ENCODE results near the gene CD27.
A peak's percentile ranks its signal among the peaks of the same experiment; 100 is the strongest.
"Not testable (repeated sequence)": the region's sequence is repeated elsewhere in the genome, so short reads cannot be mapped to it uniquely, and the experiment has no call there.

The CD27 gene

DNA sequence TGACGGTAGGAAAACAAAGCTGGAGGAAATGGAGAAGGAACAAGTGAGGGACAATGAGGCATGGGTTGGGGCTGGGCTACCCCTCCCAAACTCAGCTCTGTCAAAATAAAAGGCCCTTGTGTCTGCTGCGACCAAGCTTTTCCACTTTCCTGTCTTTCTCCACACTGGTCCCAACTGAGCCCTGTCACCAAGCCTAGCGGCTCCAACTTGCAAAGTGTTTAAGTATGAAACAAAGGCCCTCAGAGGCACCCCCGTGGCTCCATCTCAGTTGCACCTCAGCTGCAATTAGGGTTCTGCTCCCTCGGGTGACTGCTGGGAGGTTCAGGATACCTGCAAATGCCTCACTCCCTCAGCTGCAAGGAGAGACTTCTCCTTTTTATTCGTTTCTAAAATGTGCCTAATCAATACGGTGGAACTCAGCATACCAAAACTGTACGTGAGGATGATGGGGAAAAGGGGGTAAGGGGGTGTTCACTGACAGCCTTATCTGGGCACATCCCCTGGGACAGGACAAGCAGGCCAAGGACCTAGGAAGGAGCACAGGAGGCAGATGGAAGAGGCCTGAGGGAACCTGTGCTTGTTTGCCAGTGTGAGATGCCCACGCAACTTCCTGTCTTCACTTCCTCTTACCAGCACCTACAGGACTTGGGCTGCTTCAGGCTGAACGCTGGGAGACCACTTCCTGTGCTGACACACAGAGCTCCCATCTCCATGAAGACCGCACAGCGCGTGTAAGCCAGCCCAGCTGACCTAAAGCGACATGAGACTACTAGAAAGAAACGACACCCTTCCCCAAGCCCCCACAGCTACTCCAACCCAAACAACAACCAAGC lies 16.9 kb downstream of the CD27 start:
- no peak for DNase-seq (ENCODE audit: low spot score)

DNA sequence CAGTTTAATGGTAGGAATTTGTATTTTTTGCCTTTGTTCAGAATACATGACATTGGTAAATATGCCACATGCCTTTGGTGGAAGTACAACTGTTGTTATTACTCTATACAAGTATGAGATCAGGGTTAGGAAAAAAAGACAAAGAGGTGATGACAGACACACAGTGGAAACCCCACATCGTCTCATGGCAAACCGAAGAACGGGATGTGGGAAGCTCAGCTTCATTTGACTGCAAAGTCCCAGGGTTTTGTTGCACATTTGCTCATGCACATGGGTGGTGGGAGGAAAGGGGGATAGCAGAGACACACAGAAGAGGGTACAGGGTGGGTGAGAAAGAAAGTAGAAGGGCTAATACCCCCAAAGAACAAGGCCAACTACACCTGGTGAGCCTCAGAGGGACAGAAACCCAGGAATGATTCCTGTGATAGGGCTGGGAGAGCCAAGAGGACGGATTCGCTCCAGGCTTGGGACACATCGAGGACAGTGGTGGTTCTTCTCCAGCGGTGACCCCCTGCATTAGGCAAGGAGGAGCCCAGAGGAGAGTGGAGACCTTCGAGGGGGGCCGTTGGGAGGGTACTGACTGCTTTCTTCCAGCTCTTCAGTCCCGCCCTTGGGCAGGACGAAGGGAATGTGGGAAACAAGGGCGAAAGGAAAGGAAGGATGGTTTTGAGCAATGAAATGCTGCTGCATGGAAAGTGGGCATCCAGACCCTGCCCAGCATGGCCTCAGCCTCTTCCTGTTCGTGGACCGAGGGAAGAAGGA lies 17.7 kb downstream of the CD27 start:
- no peak for DNase-seq (ENCODE audit: low spot score)

- no peak for DNase-seq (ENCODE audit: low spot score)
Measured at GRCh38 chr12:6463216-6463615, 18.5 kb downstream of the CD27 start.

DNA sequence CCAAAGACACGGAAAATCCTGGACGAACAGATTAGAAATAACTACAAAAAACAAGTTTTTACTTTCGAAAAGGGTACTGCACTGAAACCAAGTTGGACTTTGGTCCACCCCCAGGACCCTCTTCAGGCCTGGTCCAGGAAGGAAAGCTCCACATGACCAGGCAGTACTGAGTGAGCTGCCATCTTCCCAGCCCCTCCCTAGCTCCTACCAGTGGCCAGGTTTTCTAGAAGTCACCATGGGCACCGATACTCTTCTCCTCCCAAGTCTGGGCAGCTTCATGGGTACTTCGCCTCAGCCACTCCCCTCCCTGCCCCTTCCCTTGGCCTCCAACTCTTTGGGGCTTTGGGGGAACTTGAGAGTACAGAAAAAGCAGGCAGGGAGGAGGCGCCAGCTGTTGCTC lies 19.1 kb downstream of the CD27 start:
- no peak for DNase-seq (ENCODE audit: low spot score)

DNA sequence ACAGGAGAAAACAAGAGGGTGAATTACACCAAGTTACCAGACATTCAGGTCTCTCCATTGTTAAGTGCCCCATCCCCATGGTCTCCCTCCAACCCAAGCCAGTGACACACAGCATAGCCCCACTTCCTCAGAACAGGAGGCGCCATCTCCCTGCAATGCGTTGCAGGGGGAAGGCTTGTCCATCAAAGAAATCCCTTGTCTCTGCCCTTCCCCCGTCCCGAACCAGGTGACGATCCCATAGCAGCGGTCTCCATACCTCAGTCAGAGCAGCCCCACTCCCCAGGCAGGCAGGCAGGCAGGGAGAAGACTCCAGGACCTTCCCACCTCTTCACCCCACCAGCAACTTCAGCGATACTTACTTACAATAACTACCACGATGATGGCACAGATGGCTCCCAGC lies 19.8 kb downstream of the CD27 start:
- no peak for DNase-seq (ENCODE audit: low spot score)

DNA sequence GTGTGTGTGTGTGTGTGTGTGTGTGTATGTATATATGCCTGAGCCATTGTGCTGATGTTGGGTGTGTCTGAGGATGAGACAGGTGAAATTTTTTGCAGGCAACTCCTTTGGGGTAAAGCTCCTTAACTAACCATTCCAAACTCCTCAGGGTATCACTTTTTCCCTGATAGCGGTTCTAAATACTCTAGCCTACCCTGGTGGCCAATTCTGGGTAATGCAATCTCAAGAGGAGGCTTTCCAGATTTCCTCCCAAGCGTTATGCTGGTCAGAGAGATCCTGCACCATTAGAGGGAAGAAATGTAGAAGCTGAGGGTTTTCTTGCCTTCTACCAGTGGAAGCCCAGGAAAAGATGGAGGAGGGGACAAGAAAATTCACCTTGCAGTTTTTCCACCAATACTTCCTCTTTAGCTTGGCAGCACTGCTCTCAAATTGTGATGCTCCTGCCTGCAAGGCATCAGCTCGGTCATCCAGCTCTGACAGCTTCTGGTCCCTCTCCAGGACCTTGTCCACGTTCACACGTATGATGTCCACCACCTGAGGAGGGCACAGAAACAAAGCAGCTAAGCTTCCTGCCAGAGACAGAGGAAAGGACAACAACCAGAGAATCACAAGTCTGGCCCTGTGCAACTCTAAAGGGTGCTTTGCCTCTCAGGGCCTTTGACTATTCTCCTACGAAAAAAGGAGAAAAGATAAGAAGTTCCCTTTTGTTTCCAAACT lies 20.9 kb downstream of the CD27 start:
- DNase-seq (ENCODE audit: low spot score): peak; percentile 73

DNA sequence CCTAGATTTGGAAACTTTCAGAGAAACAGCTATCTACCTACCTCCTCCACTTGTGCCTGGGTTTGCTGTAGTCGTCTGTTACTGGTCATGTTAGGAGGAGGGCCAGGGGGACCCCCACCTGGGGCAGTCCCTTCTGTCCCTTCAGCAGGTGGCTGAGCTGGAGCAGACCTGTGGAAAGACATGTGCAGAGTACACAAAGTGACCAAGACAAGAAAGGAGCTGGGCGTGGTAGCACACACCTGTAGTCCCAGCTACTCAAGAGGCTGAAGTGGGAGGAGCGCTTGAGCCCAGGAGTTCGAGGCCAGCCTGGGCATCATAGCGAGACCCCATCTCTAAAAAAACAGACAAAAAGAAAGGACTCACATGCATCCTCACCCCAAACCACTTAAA lies 21.4 kb downstream of the CD27 start:
- no peak for DNase-seq (ENCODE audit: low spot score)

- DNase-seq (ENCODE audit: low spot score): not testable (repeated sequence)
Measured at GRCh38 chr12:6466751-6467150, 22.0 kb downstream of the CD27 start.

DNA sequence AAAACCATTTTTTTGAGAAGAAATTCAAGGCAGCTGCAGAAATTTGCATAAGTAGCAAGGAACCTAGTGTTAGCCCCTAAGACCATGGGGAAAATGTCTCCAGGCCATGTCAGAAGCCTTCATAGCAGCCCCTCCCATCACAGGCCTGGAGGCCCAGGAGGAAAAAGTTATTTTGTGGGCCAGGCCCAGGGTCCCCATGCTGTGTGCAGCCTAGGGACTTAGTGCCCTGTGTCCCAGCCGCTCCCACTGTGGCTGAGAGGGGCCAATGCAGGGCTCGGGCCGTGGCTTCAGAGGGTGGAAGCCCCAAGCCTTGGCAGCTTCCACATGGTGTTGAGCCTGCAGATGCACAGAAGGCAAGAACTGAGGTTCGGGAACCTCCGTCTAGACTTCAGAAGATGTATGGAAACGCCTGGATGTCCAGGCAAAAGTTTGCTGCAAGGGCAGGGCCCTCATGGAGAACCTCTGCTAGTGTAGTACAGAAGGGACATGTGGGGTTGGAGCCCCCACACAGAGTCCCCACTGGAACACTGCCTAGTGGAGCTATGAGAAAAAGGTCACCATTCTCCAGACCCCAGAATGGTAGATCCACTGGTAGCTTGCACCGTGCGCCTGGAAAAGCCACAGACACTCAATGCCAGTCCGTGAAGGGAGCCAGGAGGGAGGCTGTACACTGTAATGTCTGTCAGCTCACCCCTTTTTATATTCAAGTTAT lies 23.0 kb downstream of the CD27 start:
- DNase-seq (ENCODE audit: low spot score): not testable (repeated sequence)

DNA sequence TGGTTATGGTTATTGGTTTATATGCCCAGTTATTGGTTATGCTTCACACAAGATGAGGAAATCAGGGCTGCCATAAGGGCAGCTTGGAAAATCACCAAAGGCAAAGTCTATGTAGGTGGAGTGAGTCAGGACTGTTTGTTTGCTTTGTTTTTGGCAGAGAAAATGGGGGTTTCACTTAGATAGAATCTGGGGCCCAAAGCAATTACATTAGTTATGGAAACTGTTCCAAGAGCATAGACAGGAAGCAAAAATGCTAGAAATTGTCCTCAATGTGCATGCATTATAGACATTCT lies 23.5 kb downstream of the CD27 start:
- DNase-seq (ENCODE audit: low spot score): no peak

DNA sequence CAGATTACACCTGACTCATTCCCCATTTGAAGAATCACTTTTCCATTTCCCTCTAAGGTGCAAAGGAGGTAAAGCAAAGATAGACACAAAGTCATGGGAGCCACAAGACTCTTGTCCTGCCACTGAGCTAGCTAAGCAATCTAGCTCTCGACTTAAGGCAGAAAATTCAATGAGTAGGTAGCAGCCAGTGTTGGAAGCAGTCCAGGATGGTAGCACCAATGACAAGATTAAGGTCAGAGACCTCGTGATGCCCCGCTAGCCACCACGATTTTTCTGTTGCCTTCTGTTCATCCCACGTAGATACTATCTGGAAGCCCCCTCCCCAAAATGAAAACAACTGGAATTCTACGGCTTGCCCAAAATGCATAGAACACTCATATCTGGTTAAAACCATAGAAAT lies 24.3 kb downstream of the CD27 start:
- DNase-seq (ENCODE audit: low spot score): no peak

DNA sequence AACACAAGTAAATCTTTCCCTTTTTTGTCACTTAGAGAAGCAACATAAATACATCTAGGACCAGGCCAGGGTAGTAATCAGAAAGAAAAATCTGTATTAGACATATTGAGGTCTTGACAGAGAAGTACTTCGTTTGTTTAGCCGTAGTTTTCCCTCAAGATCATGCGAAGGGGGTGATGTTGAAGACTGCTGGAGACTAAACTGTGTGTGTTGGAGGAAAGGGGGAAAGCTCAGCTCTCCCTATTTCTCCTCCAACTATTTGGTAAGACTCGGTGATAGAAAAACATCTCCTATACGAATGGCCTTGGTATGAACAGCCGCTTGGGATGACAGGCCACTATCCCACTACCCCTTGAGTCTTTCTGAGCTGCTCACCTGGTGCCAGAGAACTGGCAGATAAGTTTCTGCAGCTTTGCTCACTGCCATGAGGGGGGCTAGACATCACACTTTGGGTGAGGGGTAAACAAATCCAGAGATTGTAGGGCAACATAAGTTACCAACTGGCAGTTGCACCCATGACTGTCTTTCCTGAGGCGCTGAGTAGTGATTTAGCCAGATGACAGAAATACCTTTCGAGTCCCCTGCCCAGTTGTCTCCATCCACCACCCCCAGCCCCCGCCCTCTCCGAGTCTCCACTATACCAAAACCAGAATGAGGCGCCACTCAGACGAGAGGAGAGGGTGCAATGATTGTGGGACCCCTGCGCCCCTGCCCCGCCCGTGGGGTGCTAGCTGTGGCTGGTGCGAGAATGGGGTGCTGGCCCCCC lies 25.0 kb downstream of the CD27 start:
- no peak for DNase-seq (ENCODE audit: low spot score)

DNA sequence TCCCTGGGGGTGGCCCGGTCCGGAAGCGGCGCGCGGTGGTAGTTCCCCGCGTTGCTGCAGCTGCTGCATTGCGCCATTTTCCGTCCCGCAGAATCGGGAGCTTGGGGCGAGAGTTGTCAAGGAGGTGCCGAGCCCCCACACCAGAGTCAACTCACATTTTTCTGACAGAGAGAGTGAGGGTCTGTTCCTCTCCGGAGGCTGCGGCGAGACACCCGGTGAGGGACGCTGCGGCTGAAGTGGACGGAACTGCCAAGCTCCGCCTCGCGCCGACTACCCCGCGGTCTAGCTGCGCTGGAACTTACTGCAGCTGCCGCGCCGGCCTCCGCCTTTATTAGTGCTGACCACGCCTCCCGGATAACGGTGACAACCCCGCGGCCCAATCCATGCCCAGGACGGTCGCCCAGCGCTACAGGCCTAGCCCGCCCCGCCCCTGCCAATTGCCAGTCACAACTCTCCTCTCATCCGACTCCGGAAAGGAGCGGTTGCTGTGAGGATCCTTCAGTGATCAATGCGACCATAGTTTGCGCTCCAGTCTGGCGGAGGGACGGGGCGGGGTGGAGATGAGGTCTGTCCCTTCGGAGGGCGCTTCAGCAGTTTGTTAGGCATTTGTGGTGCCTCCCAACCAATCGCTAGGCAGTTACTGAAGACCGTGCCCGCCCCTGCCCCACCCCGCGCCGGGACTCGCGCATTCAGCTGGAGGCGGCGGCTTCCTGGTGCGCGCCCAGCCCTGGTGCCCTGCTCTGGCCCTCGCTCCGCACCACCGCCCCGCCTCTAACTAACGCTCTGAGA lies 25.8 kb downstream of the CD27 start, which contains the start of gene VAMP1:
TSS of gene VAMP1 (minus strand) at position 303 of the 789 bp plus-strand sequence. CDS start at position 157, 146 bp downstream.
- DNase-seq (ENCODE audit: low spot score): peak; percentile 99

DNA sequence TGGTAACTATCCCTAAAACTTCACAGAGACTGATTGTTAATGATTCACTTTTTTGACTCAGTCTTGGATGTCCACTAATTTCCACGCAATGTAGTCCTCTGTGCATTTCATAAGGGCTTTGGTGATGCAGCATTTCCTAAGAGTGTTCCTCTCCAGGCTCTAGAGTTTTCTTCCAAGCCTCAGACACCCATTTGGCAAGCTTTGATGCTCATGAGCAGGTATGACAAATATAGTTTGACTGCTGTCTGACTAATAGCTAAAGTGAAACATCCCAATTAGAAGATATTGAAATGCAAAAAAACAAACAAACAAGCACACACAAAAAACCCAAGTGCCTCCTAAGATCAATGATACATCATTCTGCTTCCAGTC lies 27.2 kb downstream of the CD27 start:
- no peak for DNase-seq (ENCODE audit: low spot score)

DNA sequence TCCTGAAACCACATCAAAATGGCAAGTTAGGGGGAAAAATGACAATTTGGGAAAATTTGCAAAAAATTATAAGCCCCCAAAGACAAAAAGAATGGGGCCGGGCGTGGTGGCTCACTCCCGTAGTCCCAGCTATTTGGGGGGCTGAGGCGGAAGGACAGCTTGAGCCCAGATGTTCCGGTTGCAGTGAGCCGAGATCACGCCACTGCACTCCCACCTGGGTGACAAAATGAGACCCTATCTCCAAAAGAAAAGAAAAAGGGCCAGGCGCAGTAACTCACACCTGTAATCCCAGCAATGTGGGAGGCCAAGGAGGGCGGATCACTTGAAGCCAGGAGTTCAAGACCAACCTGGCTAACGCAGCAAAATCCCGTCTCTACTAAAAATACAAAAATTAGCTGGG lies 27.7 kb downstream of the CD27 start:
- no peak for DNase-seq (ENCODE audit: low spot score)

GRCh38 chr12:6475233-6475975 lies 30.6 kb downstream of the CD27 start:
- not testable (repeated sequence) for DNase-seq (ENCODE audit: low spot score)

- no peak for DNase-seq (ENCODE audit: low spot score)
Measured at GRCh38 chr12:6476489-6476888, 31.7 kb downstream of the CD27 start.

GRCh38 chr12:6477601-6478377 lies 33.0 kb downstream of the CD27 start:
- not testable (repeated sequence) for DNase-seq (ENCODE audit: low spot score)

DNA sequence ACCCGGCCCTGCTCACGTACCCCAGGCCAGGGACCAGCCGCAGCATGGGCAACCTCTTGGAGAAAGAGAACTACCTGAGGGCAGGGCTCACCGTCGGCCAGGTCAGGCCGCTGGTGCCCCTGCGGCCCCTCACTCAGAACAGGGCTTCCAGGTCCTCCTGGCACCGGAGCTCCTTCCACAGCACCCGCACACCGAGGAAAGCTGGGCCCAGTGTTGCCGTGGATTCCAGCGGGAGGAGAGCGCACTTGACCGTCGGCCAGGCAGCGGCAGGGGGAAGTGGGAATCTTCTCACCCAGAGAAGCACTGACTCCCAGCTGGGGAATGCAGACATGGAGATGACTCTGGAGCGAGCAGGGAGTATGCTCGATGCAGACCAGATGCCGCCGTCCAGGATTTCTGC lies 33.7 kb downstream of the CD27 start:
- DNase-seq (ENCODE audit: low spot score): no peak

All from LoVo (cell line).